CD4-positive, alpha-beta memory T cell (primary cell): ENCODE measurements around the gene WNT1. TPM values are rescaled to one million over a fixed set of nuclear protein-coding genes. Genes with fewer than 3 reads are reported as not detected.

Experiments
- CTCF ChIA-PET: fragments of 350-600 bp; sonication (Branson Sonifier 250); formaldehyde crosslinking; loops from one replicate; lab custom pipeline; 2021; ENCODE audit warnings: inconsistent platforms; ENCODE audit not compliant: partially characterized antibody; lab: Charles Lee
- POLR2A ChIA-PET: fragments of 350-600 bp; sonication (Branson Sonifier 250); formaldehyde crosslinking; loops from one replicate; lab custom pipeline; 2021; ENCODE audit not compliant: partially characterized antibody; lab: Charles Lee
- DNase-seq, 5 donors: peaks; one replicate each; pipeline versions ENCODE4 v3.0.0 to v3.0.0-alpha.2; 2020 to 2022; ENCODE audit warnings: mixed read lengths in 1 of 5
- H3K27ac ChIP-seq: one replicate; pipeline ENCODE4 v1.7.0; 2013; ENCODE audit warnings: low read depth, low read length
- H3K27me3 ChIP-seq: 2 replicates; pipeline ENCODE4 v1.7.0; 2013; ENCODE audit warnings: mild to moderate bottlenecking, low read length, moderate library complexity; ENCODE audit not compliant: insufficient read depth
- H3K36me3 ChIP-seq: 2 replicates; pipeline ENCODE4 v1.7.0; 2013; ENCODE audit warnings: mild to moderate bottlenecking, low read length, moderate library complexity; ENCODE audit not compliant: insufficient read depth
- H3K4me1 ChIP-seq: 2 replicates; pipeline ENCODE4 v1.7.0; 2013; ENCODE audit warnings: mild to moderate bottlenecking, low read length, moderate library complexity; ENCODE audit not compliant: insufficient read depth
- H3K4me3 ChIP-seq, 2 donors: one replicate each; pipeline ENCODE4 v1.7.0; 2013; ENCODE audit warnings: low read length in 2 of 2, mild to moderate bottlenecking in 1 of 2
- H3K9me3 ChIP-seq, 2 donors: one replicate each; pipeline ENCODE4 v1.7.0; 2013; ENCODE audit warnings: low read length in 2 of 2, control low read depth in 1 of 2; ENCODE audit not compliant: control insufficient read depth in 1 of 2
- H3K27ac Mint-ChIP-seq, 7 donors: one replicate each; pipeline ENCODE4 v1.8.0; 2020 to 2021; ENCODE audit warnings: mixed read lengths in 7 of 7, mild to moderate bottlenecking in 6 of 7, inconsistent platforms in 3 of 7, moderate library complexity in 3 of 7
- H3K27me3 Mint-ChIP-seq, 2 donors: one replicate each; pipeline ENCODE4 v1.8.0; 2020 to 2021; ENCODE audit warnings: mixed read lengths in 2 of 2
- H3K36me3 Mint-ChIP-seq, 2 donors: one replicate each; pipeline ENCODE4 v1.8.0; 2020 to 2021; ENCODE audit warnings: mixed read lengths in 2 of 2, inconsistent platforms in 1 of 2, mild to moderate bottlenecking in 1 of 2
- H3K4me1 Mint-ChIP-seq, 4 donors: one replicate each; pipeline ENCODE4 v1.8.0; 2020 to 2021; ENCODE audit warnings: mixed read lengths in 4 of 4, mild to moderate bottlenecking in 1 of 4
- H3K4me3 Mint-ChIP-seq, 8 donors: one replicate each; pipeline ENCODE4 v1.8.0; 2020 to 2021; ENCODE audit warnings: mixed read lengths in 8 of 8, mild to moderate bottlenecking in 7 of 8, moderate library complexity in 6 of 8, inconsistent platforms in 3 of 8
- H3K9me3 Mint-ChIP-seq, 8 donors: one replicate each; pipeline ENCODE4 v1.8.0; 2020 to 2021; ENCODE audit warnings: mixed read lengths in 8 of 8, mild to moderate bottlenecking in 5 of 8, inconsistent platforms in 3 of 8, moderate library complexity in 1 of 8
- intact Hi-C: fragments of 100-400 bp; cut with micrococcal nuclease; formaldehyde crosslinking; loops from one replicate; pipeline ENCODE4 v1.15.1; 2023
- polyA plus RNA-seq, 2 donors: library from polyadenylated mRNA; unstranded; fragments of 300-500 nt; fragmentation: Illumina TruSeq; gene quantifications; one replicate each; pipeline ENCODE4 v1.2.3, GENCODE V29; 2021
- total RNA-seq, 2 experiments: library from RNA; stranded (reverse); gene quantifications; one replicate each; pipeline ENCODE4 v1.2.3, GENCODE V29; 2021

The WNT1 gene
- total and polyA plus RNA-seq, 4 experiments from 2014 or later = 0.55 to 2.8 (median 1.4) TPM

GRCh38 chr12:48981757-48982157 is 3.6 kb downstream of the WNT1 start:
- ChIA-PET POLR2A (interaction anchor here (0.8 to 6.4 kb wide), 13 partner anchors 12 to 149 kb away, joined by 3 to 55 read pairs (median 18); partner anchors contain the start of genes ARF3, DDN, DDX23 and FKBP11), CTCF (interaction anchor here (1.0 to 13.4 kb wide), 9 partner anchors 12 to 128 kb away, joined by 3 to 244 read pairs (median 11); partner anchors contain the start of genes ARF3, DDN, DDX23 and FKBP11)
- peaks cover 6% of the 10 kb centered on the region for H3K27me3 ChIP-seq
- peaks cover 0 to 1% of the 10 kb centered on the region in 2 donors for H3K36me3 Mint-ChIP-seq
- H3K4me1 Mint-ChIP-seq = peaks cover 33 to 54% (median 42%) of the 10 kb centered on the region in 4 donors
- H3K27ac ChIP-seq = peak overlapping the region; percentile 20
- H3K9me3 Mint-ChIP-seq = peaks cover 0 to 13% (median 0%) of the 10 kb centered on the region in 8 donors
- peak overlapping the region; percentile 85 to 91 (median 88) for H3K4me3 Mint-ChIP-seq
- H3K4me3 ChIP-seq = peak overlapping the region in 1 of 2 donors; percentile 73
- intact Hi-C loops = loop anchor here (2.0 kb wide), 2 partner anchors 13 to 45 kb away; no protein-coding TSS in a partner anchor
- peaks cover 0 to 13% of the 10 kb centered on the region in 2 donors for H3K27me3 Mint-ChIP-seq
- H3K27ac Mint-ChIP-seq = peak overlapping the region; percentile 59 to 96 (median 93)
- H3K4me1 ChIP-seq = peaks cover 47% of the 10 kb centered on the region
- H3K36me3 ChIP-seq = no peaks in the 10 kb centered on the region
- H3K9me3 ChIP-seq = no peaks in the 10 kb centered on the region
- DNase-seq = no peak

- Mint-ChIP-seq H3K27me3 (peaks cover under 1 to 9% of the 10 kb centered on the region in 2 donors), H3K4me1 (peaks cover 28 to 48% (median 38%) of the 10 kb centered on the region in 4 donors), H3K4me3 (peak overlapping the region in 7 of 8 donors; percentile 73 to 91 (median 87)), H3K36me3 (peaks cover 0 to 1% of the 10 kb centered on the region in 2 donors), H3K27ac (peak overlapping the region in 6 of 7 donors; percentile 59 to 96 (median 92)), H3K9me3 (peaks cover 0 to 13% (median 0%) of the 10 kb centered on the region in 8 donors)
- H3K4me3 ChIP-seq = no peak overlapping the region
- no peak overlapping the region for H3K27ac ChIP-seq
- no peaks in the 10 kb centered on the region for H3K36me3 ChIP-seq
- POLR2A ChIA-PET = interaction anchor here (1.4 to 6.4 kb wide), 4 partner anchors 15 to 131 kb away, joined by 4 to 54 read pairs (median 26); partner anchors contain the start of genes ARF3, DDN and DDX23
- peaks cover 45% of the 10 kb centered on the region for H3K4me1 ChIP-seq
- CTCF ChIA-PET = interaction anchor here (1.0 to 13.4 kb wide), 12 partner anchors 11 to 129 kb away, joined by 3 to 244 read pairs (median 5); partner anchors contain the start of genes ARF3, DDN, DDX23 and FKBP11
- DNase-seq = no peak
- no peaks in the 10 kb centered on the region for H3K9me3 ChIP-seq
- peaks cover 6% of the 10 kb centered on the region for H3K27me3 ChIP-seq
- intact Hi-C loops = no loop called here
Observed at GRCh38 chr12:48982397-48983080, 4.4 kb downstream of the WNT1 start.

- no peak overlapping the region for H3K4me3 Mint-ChIP-seq
- ChIA-PET POLR2A (no interaction called here), CTCF (interaction anchor here (0.6 to 13.4 kb wide), 6 partner anchors 8 to 133 kb away, joined by 3 to 244 read pairs (median 20); partner anchors contain the start of genes DDN, DDX23 and WNT10B)
- H3K4me1 Mint-ChIP-seq = peaks cover 28 to 33% (median 32%) of the 10 kb centered on the region in 4 donors
- Histone ChIP-seq H3K9me3 (no peaks in the 10 kb centered on the region), H3K27ac (no peak overlapping the region), H3K4me3 (no peak overlapping the region), H3K4me1 (peaks cover 23% of the 10 kb centered on the region), H3K36me3 (no peaks in the 10 kb centered on the region), H3K27me3 (peaks cover 4% of the 10 kb centered on the region)
- no peak for DNase-seq
- H3K36me3 Mint-ChIP-seq = peaks cover 0 to 1% of the 10 kb centered on the region in 2 donors
- no peak overlapping the region for H3K27ac Mint-ChIP-seq
- intact Hi-C loops = no loop called here
- H3K27me3 Mint-ChIP-seq = peaks cover 15 to 17% of the 10 kb centered on the region in 2 donors
- H3K9me3 Mint-ChIP-seq = peaks cover 0 to 11% (median 0%) of the 10 kb centered on the region in 8 donors
Observed at GRCh38 chr12:48985475-48985897, 7.4 kb downstream of the WNT1 start.

GRCh38 chr12:48985901-48986300 is 7.8 kb downstream of the WNT1 start:
- ChIA-PET CTCF (interaction anchor here (0.6 to 13.4 kb wide), 5 partner anchors 8 to 133 kb away, joined by 3 to 244 read pairs (median 36); partner anchors contain the start of genes DDN, DDX23 and WNT10B), POLR2A (no interaction called here)
- no peak overlapping the region for H3K4me3 ChIP-seq
- Mint-ChIP-seq H3K4me3 (no peak overlapping the region), H3K27me3 (peaks cover 19 to 21% of the 10 kb centered on the region in 2 donors), H3K4me1 (peaks cover 25 to 30% (median 28%) of the 10 kb centered on the region in 4 donors), H3K9me3 (peaks cover 0 to 8% (median 0%) of the 10 kb centered on the region in 8 donors), H3K27ac (peak overlapping the region in 1 of 7 donors; percentile 45), H3K36me3 (peaks cover 0 to 1% of the 10 kb centered on the region in 2 donors)
- H3K27ac ChIP-seq = no peak overlapping the region
- H3K4me1 ChIP-seq = peaks cover 18% of the 10 kb centered on the region
- peaks cover 4% of the 10 kb centered on the region for H3K27me3 ChIP-seq
- no peak for DNase-seq
- H3K36me3 ChIP-seq = no peaks in the 10 kb centered on the region
- no peaks in the 10 kb centered on the region for H3K9me3 ChIP-seq
- intact Hi-C loops = no loop called here

GRCh38 chr12:48986720-48987291 is 8.7 kb downstream of the WNT1 start:
- CTCF ChIA-PET = interaction anchor here (1.3 to 14.1 kb wide), 7 partner anchors 7 to 280 kb away, joined by 3 to 244 read pairs (median 36); partner anchors contain the start of genes DDN, DDX23 and WNT1
- no peak overlapping the region for H3K27ac Mint-ChIP-seq
- no peaks in the 10 kb centered on the region for H3K36me3 ChIP-seq
- no peak for DNase-seq
- H3K4me1 ChIP-seq = peaks cover 9% of the 10 kb centered on the region
- no peak overlapping the region for H3K4me3 Mint-ChIP-seq
- H3K27me3 Mint-ChIP-seq = peaks cover 18 to 20% of the 10 kb centered on the region in 2 donors
- H3K9me3 ChIP-seq = no peaks in the 10 kb centered on the region
- peaks cover 0 to 3% (median 0%) of the 10 kb centered on the region in 8 donors for H3K9me3 Mint-ChIP-seq
- peaks cover 4% of the 10 kb centered on the region for H3K27me3 ChIP-seq
- intact Hi-C loops = no loop called here
- no peaks in the 10 kb centered on the region for H3K36me3 Mint-ChIP-seq
- H3K4me1 Mint-ChIP-seq = peaks cover 16 to 22% (median 19%) of the 10 kb centered on the region in 4 donors
- POLR2A ChIA-PET = no interaction called here
- no peak overlapping the region for H3K27ac ChIP-seq
- no peak overlapping the region for H3K4me3 ChIP-seq

- Histone ChIP-seq H3K4me3 (no peak overlapping the region), H3K36me3 (no peaks in the 10 kb centered on the region), H3K27me3 (peaks cover 4% of the 10 kb centered on the region), H3K27ac (no peak overlapping the region), H3K9me3 (no peaks in the 10 kb centered on the region), H3K4me1 (peaks cover 6% of the 10 kb centered on the region)
- POLR2A ChIA-PET = interaction anchor here (0.5 to 2.4 kb wide), 12 partner anchors 9 to 247 kb away, joined by 3 to 29 read pairs (median 5); partner anchors contain the start of genes ARF3, DDX23, FKBP11 and TUBA1B
- peak; percentile 64 to 74 (median 67) for DNase-seq
- Mint-ChIP-seq H3K27ac (peak overlapping the region in 3 of 7 donors; percentile 21 to 65 (median 45)), H3K4me3 (peak overlapping the region in 2 of 8 donors; percentile 7 to 35), H3K36me3 (no peaks in the 10 kb centered on the region), H3K27me3 (peaks cover 21 to 22% of the 10 kb centered on the region in 2 donors), H3K9me3 (no peaks in the 10 kb centered on the region), H3K4me1 (peaks cover 10 to 15% (median 11%) of the 10 kb centered on the region in 4 donors)
- intact Hi-C loops = loop anchor here (1.0 to 2.0 kb wide), 6 partner anchors 8 to 135 kb away; partner anchors contain the start of gene FKBP11
- CTCF ChIA-PET = interaction anchor here (0.6 to 14.1 kb wide), 50 partner anchors 8 to 1196 kb away, joined by 3 to 244 read pairs (median 5); partner anchors contain the start of genes ARF3, DDN, DDX23 and FKBP11
Observed at GRCh38 chr12:48988030-48988649, 10.0 kb downstream of the WNT1 start.
